Subcutaneous abdominal adipose tissue (tissue), 5 donors: ENCODE measurements around the gene ZNF668.

ENCODE experiments used
- H3K27ac ChIP-seq: one replicate; pipeline ENCODE4 v1.7.0; 2013; ENCODE audit warnings: low read depth, mild to moderate bottlenecking, inconsistent platforms, low read length, moderate library complexity
- H3K27me3 ChIP-seq, 5 donors: one replicate each; pipeline ENCODE4 v1.7.0; 2013; ENCODE audit warnings: low read length in 5 of 5, inconsistent platforms in 1 of 5; ENCODE audit not compliant: control insufficient read depth in 5 of 5, insufficient read depth in 4 of 5
- H3K36me3 ChIP-seq, 5 donors: one replicate each; pipeline ENCODE4 v1.7.0; 2013; ENCODE audit warnings: low read length in 5 of 5; ENCODE audit not compliant: control insufficient read depth in 5 of 5, insufficient read depth in 5 of 5
- H3K4me1 ChIP-seq, 5 donors: one replicate each; pipeline ENCODE4 v1.7.0; 2013; ENCODE audit warnings: low read length in 5 of 5, mild to moderate bottlenecking in 3 of 5, moderate library complexity in 1 of 5; ENCODE audit not compliant: control insufficient read depth in 5 of 5, insufficient read depth in 5 of 5
- H3K4me3 ChIP-seq, 5 donors: one replicate each; pipeline ENCODE4 v1.7.0; 2013; ENCODE audit warnings: low read length in 5 of 5, low read depth in 1 of 5
- H3K9ac ChIP-seq, 5 donors: one replicate each; pipeline ENCODE4 v1.7.0; 2013; ENCODE audit warnings: low read length in 5 of 5, mild to moderate bottlenecking in 4 of 5, moderate library complexity in 3 of 5
- H3K9me3 ChIP-seq, 5 donors: one replicate each; pipeline ENCODE4 v1.7.0; 2013; ENCODE audit warnings: low read length in 5 of 5; ENCODE audit not compliant: control insufficient read depth in 5 of 5
- donor health status: healthy.
- donor health status: healthy.
- donor health status: healthy.
- donor health status: healthy.
- donor health status: healthy.

ZNF668 gene

DNA sequence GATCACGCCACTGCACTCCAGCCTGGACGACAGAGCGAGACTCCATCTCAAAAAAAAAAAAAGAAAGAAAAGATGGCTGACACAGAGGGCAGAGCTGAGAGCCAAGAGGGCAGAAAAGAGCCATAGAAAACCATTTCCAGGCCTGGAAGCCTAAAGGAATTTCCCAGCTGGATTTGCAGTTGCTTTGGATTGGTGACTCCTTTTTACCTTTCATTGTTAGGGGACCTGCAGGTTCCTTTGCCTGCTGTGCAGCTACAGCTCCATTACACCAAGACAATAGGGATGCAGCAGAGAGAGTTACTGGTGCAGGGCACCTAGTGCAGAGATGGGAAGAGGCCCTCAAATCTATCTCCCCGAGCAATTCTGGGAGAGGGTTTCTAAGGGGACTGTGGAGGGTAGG, 18.4 kb downstream of the ZNF668 start:
- Histone ChIP-seq H3K4me3 (no peak overlapping the region), H3K36me3 (peaks cover 0 to 5% (median 2%) of the 10 kb centered on the region in 5 donors), H3K27me3 (no peaks in the 10 kb centered on the region), H3K27ac (no peak overlapping the region), H3K4me1 (peaks cover 0 to 7% (median 0%) of the 10 kb centered on the region in 5 donors), H3K9ac (no peak overlapping the region), H3K9me3 (no peaks in the 10 kb centered on the region)

DNA sequence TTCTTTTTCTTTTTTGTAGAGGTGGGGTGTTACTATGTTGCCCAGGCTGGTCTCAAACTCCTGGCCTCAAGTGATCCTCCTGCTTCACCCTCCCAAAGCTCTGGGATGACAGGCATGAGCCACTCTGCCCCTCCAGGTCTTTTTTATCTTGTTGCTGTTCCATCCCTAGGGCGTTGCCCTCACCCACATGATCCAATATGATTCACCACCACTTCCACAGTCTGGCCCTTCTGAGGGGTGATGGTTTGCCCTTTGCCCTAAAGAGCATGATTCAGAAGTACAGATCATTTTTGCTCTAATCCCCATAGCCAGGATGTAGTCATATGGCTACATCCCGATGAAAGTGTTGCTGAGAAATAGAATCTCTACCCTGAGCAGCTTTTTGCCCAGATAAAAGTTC, 21.9 kb downstream of the ZNF668 start:
- Histone ChIP-seq H3K9me3 (no peaks in the 10 kb centered on the region), H3K27ac (no peak overlapping the region), H3K4me1 (peaks cover 0 to 7% (median 0%) of the 10 kb centered on the region in 5 donors), H3K9ac (no peak overlapping the region), H3K4me3 (no peak overlapping the region), H3K27me3 (no peaks in the 10 kb centered on the region), H3K36me3 (no peaks in the 10 kb centered on the region)

GRCh38 chr16:31050280-31051030, 23.6 kb downstream of the ZNF668 start:
- Histone ChIP-seq H3K4me1 (peaks cover 0 to 7% (median 0%) of the 10 kb centered on the region in 5 donors), H3K27me3 (no peaks in the 10 kb centered on the region), H3K9me3 (no peaks in the 10 kb centered on the region), H3K9ac (no peak overlapping the region), H3K4me3 (no peak overlapping the region), H3K36me3 (no peaks in the 10 kb centered on the region), H3K27ac (no peak overlapping the region)

DNA sequence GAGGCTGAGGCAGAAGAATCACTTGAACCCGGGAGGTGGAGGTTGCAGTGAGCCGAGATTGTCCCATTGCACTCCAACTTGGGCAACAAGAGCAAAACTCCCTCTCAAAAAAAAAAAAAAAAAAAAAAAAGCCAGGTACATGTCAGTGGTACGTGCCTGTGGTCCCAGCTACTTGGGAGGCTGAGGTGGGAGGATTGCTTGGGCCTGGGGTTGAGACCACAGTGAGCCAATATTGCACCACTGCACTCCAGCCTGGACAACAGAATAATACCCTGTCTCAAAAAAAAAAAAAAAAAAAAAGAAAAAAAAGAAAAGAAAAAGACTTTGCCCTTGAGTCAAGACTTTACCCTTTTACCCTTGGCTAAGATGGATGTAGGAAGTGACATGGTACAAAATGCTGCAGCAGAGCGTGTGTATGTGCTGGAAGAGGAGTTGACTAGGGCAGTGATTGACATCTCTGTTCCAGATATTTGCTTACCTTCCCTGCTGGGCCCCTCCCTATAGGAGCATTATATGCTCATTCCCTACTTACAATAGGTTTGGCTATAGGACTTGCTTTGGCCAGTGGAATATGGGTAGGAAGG, 30.1 kb downstream of the ZNF668 start:
- H3K27ac ChIP-seq, result no peak overlapping the region
- peaks cover 0 to 44% (median 35%) of the 10 kb centered on the region in 5 donors for H3K36me3 ChIP-seq
- H3K4me1 ChIP-seq, result no peaks in the 10 kb centered on the region
- H3K4me3 ChIP-seq, result no peak overlapping the region
- no peak overlapping the region for H3K9ac ChIP-seq
- no peaks in the 10 kb centered on the region for H3K9me3 ChIP-seq
- H3K27me3 ChIP-seq, result no peaks in the 10 kb centered on the region

DNA sequence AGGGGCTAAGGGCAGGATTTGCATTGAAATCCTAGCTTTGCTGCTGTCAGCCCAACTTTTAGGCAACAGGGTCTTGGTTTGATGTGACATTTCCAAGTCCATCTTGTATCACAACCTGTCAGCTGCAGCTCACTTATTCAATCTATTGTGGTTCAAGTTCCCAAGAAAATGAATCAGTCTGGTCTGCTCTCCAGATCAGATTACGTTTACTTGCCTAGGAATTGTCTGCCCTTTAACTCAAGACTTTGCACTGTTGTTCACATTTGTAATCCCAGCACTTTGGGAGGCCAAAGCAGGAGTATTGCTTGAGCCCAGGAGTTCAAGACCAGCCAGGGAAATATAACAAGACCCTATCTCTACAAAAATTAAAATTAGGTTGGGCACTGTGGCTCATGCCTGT, 30.7 kb downstream of the ZNF668 start:
- Histone ChIP-seq H3K27me3 (no peaks in the 10 kb centered on the region), H3K9me3 (no peaks in the 10 kb centered on the region), H3K4me3 (no peak overlapping the region), H3K4me1 (no peaks in the 10 kb centered on the region), H3K36me3 (peaks cover 0 to 50% (median 42%) of the 10 kb centered on the region in 5 donors), H3K9ac (no peak overlapping the region), H3K27ac (no peak overlapping the region)

- peaks cover 0 to 55% (median 47%) of the 10 kb centered on the region in 5 donors for H3K36me3 ChIP-seq
- no peak overlapping the region for H3K27ac ChIP-seq
- H3K27me3 ChIP-seq, result no peaks in the 10 kb centered on the region
- H3K4me3 ChIP-seq, result no peak overlapping the region
- H3K4me1 ChIP-seq, result no peaks in the 10 kb centered on the region
- no peak overlapping the region for H3K9ac ChIP-seq
- H3K9me3 ChIP-seq, result no peaks in the 10 kb centered on the region
These were observed 31.2 kb downstream of the ZNF668 start for GRCh38 chr16:31042866-31043265.

GRCh38 chr16:31038993-31039392, 35.0 kb downstream of the ZNF668 start:
- Histone ChIP-seq H3K27me3 (no peaks in the 10 kb centered on the region), H3K4me3 (no peak overlapping the region), H3K9ac (no peak overlapping the region), H3K27ac (no peak overlapping the region), H3K4me1 (peaks cover 0 to 15% (median 11%) of the 10 kb centered on the region in 5 donors), H3K9me3 (no peaks in the 10 kb centered on the region), H3K36me3 (peaks cover 0 to 80% (median 63%) of the 10 kb centered on the region in 5 donors)

DNA sequence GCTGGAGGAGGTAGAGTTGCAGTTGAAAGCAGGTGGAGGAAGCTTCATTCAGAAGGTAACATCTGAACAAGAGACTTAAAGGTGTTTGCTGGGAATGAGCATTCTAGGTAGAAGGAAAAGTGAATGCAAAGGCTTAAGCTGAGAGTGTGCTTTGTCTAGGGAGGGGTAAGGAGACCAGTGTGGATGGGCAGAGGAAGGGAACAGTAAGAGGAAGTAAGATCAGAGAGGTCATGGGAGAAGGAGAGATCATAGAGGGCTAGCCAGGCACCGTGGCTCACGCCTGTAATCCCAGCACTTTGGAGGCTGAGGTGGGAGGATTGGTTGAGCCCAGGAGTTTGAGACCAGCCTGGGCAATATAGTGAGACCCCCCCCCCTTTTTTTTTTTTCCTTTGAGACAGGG, 37.3 kb downstream of the ZNF668 start:
- H3K27ac ChIP-seq, result no peak overlapping the region
- H3K4me3 ChIP-seq, result no peak overlapping the region
- peaks cover 2 to 29% (median 24%) of the 10 kb centered on the region in 5 donors for H3K4me1 ChIP-seq
- H3K9me3 ChIP-seq, result no peaks in the 10 kb centered on the region
- no peak overlapping the region for H3K9ac ChIP-seq
- H3K27me3 ChIP-seq, result no peaks in the 10 kb centered on the region
- H3K36me3 ChIP-seq, result peaks cover 0 to 61% (median 48%) of the 10 kb centered on the region in 5 donors

DNA sequence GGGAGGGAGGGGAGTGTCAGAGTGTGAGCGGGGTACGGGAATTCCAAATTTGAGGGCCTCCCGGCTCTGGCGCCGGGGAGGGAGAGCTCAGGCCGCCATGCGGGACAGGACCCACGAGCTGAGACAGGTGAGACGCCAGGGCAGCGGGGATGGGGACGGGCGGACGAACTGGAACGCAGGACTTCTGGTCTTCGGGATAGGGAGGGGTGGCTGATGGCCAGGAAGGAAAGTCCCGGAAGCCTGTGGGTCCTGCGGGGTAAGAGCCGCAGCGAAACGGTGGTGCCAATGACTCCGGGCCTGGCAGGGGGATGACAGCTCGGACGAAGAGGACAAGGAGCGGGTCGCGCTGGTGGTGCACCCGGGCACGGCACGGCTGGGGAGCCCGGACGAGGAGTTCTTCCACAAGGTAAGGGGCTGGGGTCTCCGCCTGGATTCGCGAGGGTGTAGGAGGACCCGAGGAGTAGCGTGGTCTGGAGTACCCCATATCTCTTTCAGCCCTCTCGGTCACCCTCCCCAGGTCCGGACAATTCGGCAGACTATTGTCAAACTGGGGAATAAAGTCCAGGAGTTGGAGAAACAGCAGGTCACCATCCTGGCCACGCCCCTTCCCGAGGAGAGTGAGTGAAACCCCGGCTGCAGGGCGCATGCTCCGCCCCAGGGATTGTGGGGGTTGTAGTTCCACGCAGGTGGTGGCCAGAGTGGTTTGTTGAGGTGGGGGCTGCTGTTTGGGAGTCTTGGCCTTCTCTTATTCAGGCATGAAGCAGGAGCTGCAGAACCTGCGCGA, 40.1 kb downstream of the ZNF668 start:
- H3K27ac ChIP-seq, result peak overlapping the region; percentile 96
- peak overlapping the region; percentile 75 to 99 (median 97) for H3K4me3 ChIP-seq
- H3K4me1 ChIP-seq, result peaks cover 2 to 29% (median 25%) of the 10 kb centered on the region in 5 donors

More for the DNA sequence above, 40.1 kb downstream of the ZNF668 start:
- Histone ChIP-seq H3K36me3 (peaks cover 0 to 36% (median 27%) of the 10 kb centered on the region in 5 donors), H3K27me3 (no peaks in the 10 kb centered on the region), H3K9ac (peak overlapping the region; percentile 56 to 98 (median 84)), H3K9me3 (no peaks in the 10 kb centered on the region)
